Stimulated activated CD8-positive, alpha-beta memory T cell treated with anti-CD3 and anti-CD28 coated beads, Interleukin-4, amount 100 ng/mL, for 1 hour (primary cell): Measurements from ENCODE around the gene WNT2B.

Source experiments
- DNase-seq, 2 donors: peaks; one replicate each; pipeline ENCODE4 v3.0.0-alpha.2; 2020; ENCODE audit warnings: low read depth in 2 of 2, low spot score in 1 of 2

Gene WNT2B

DNA sequence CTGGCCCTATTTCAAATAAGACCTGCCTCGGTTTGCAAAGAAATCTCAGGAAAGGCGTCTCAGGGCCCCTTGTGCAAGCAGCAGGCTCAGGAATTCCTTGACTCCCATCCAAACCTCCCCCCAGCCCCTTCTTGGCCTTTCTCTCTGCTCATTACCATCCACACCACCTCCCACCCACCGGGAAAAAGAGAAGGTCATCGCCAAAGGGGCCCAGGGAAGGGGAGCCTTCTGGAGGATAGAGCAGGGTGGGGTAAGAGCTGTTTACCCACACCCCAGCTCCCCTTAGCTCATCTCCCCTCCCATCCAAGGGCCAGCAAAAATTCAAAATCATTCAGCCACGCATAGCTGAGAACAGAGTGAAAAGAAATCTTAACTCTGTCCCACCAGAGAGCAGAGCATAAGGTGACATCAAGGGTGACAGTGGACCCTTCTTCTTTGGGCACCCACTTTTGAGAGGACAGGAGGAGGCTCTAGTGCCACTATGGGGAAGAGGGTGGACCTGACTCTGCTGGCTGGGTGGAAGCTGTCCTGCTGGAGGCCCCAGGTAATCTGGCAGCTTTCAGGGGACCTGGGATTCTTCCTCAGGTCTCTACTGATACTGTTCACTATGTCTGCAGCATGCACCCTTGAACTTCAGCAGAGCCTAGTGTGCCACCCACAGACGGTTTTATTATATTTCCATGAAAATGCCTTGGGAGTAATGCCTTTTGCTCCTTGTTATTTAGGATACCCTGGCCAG is 3.9 kb upstream of the WNT2B start:
- no peak for DNase-seq

DNA sequence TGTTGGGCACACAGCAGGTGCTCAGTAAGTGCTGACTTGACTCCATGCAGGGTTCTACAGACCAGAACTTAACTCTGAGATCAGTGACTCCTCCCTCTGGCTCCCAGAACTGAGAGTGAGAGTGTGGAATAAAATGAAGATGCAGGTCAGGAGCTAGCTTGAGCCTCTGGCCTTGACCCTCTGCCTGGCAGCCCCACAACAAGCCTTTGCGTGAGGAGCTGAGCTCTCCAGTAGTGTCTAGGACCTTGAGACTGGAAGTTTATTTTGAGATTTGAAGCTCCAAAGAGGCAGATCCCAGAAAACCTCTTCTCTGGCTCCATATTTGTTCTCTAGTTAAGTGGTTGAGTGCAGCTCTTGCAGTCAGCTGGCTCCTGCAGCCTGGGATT is 3.4 kb upstream of the WNT2B start:
- no peak for DNase-seq

DNA sequence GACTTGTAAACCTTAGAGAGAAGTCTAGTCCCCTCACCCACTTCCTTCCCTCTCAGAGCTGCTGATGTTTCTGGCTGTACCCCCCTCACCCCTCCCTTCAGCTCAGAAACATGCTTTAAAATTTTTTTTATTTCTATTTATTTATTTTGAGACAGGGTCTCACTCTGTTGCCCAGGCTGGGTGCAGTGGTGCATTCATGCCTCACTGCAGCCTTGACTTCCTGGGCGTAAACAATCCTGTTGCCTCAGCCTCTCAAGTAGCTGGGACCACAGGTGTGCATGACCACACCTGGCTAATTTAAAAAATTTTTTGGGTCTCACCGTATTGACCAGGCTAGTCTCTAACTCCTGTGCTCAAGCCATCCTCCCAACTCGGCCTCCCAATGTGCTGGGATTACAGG is 2.9 kb upstream of the WNT2B start:
- DNase-seq, result no peak

DNA sequence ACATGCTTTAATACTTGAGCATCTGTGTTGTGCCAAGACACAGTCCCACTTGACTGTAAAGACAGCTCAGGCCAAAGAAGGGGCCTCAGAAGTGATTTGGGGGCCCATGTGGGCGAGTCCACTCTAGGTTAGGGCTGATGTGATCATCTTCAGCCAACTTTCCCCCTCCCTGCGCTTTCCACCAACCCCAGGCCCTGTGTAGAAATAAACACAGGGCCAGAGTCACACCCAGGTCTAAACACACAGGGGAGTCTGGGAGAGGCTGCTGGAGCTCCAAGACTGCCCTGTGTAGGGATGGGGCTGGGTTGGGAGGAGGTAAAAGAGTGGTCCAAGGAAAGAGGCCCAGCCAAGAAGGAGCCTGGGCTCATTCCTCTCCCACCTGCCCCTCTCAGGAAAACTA is 2.5 kb upstream of the WNT2B start:
- no peak for DNase-seq

DNA sequence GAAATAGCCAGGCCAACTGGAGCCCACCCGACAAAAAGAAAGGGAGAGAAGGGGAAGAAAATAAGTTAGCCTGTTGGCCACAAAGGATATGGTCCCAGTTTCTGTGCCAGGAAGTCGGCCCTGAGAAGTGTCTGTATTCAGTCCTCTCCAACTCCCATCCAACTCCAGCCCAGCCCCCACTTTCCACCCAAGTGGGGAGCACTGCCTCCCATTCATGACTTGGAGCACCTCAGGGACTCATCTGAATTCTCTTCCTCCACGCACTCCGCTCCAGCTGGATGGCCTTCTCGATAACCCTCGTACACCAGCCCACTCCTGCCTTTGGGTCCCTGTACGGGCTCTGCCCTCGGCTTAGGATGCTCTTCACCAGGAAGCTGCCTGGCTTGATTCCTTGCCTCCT is 2.0 kb upstream of the WNT2B start:
- no peak for DNase-seq

DNA sequence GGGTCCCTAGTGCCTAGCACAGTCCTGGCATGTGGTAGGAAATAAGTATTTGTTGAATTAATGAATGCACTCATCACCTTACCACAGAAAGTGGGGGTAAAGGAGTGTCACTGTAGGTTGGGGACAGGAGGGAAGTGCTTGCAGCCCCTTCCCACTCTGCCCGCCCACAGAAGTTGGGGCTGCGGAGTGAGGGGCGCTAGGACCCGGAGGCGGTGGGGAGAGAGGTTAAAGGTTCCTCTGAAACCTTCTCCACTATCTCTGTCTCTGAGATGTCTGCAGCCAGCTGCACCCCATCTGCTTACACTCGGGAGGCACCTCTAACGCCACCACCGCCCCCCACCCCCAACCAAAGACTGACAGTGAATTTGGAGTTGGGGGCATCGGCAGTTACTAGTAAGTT is 1.4 kb upstream of the WNT2B start:
- no peak for DNase-seq

DNA sequence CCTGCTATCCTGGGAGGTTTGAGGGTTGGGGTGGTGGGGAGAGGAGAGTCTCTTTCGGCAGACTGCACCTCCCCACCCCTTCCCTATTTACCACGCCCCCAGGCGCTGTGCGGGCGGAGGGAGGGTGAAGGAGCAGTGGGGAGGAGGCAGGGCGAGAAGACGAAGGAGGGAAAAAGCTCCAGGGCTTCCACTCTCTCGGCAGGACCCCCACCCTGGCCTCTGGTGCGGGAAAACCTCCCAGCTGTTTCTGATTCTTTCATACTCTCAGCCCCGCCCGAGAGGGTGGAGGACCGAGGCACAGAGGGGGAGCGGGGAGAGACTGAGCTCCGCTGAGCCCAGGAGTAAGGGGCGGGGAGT is 866 bp upstream of the WNT2B start:
- no peak for DNase-seq

DNA sequence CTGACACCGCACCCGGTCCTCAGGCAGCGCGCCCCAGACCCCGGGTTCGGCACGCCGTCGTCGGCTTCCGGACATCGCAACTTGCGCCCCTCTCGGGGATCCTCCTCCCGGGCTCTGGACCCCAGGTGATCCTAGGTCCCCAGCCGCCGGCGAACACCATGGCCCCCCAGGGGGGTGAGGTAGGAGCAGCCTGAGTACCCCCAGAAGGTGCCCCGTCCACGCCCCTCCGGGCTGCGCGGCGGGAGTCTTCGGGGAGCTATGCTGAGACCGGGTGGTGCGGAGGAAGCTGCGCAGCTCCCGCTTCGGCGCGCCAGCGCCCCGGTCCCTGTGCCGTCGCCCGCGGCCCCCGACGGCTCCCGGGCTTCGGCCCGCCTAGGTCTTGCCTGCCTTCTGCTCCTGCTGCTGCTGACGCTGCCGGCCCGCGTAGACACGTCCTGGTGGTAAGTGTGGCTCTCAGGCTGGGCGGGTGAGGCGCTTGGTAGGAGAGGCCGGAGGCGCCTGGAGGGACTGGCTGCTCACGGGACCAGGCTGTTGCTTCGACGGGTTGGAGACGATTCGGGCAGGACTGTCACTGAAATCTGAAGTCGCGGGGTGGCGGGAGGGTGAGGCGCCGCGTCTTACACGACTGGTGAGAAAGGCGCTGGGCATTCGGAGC is 367 bp downstream of the WNT2B start:
- no peak for DNase-seq

DNA sequence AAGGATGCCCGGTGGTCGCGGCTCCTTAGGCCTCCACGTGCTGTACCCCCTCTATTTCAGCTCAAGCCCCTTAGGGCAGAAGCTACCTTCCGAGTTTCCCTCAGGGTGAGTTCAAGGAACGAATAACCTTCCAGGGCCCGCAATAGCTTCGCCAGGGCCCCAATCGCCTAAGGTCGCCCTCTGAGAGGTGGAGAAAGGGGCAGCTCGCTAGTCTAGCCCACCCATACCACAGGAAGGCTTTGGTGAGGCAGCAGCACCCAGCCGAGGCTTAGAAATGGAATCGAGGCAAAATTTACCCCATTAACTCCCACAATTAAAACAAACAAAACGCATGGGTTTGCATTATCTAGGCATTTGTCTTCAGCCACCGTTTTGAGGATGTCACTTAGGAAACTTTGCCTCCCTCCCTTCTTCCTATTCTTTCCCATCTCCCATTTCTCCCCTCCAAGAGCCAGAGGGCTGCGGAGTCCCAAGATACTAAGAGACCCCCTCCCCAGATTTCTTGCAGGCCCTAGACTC is 954 bp downstream of the WNT2B start:
- DNase-seq, result no peak

DNA sequence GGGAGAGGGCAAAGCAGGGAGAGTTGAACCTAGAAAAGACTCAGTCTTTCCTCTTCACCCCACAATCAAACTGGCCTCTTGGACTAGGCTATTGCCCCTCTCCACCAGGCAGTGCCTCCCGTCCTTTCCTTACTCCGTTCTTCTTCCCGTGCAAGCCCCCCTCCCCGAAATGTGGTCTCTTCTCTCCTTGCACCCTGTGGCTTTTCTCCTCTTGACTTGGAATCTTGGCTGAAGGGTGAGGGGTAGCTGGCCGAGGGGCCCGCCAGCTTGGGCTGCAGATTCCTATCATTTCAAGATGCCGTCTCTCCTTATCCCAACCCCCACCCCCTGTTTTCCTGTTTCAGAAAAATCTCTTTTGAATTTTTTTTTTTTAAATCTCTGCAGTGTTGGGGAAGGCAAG is 1.6 kb downstream of the WNT2B start:
- DNase-seq, result no peak

DNA sequence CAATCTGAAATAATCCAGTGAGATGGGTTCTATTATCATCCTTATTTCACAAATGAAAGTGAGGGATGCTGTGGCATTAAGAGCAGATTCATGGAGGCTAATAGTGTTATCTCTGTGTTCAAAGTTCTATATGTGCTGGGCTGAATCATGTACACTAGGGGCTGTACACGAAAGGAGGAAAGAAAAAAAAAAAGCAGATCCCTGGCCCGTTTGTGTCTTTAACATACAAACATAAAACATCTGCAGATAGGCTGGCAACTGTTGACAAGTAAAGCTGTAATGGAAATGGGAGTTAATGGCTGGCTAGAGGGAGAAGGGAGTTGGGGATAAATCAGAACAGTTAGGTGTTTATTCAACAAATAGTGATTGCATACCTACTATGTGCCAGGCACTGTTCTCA is 3.1 kb downstream of the WNT2B start:
- no peak for DNase-seq

DNA sequence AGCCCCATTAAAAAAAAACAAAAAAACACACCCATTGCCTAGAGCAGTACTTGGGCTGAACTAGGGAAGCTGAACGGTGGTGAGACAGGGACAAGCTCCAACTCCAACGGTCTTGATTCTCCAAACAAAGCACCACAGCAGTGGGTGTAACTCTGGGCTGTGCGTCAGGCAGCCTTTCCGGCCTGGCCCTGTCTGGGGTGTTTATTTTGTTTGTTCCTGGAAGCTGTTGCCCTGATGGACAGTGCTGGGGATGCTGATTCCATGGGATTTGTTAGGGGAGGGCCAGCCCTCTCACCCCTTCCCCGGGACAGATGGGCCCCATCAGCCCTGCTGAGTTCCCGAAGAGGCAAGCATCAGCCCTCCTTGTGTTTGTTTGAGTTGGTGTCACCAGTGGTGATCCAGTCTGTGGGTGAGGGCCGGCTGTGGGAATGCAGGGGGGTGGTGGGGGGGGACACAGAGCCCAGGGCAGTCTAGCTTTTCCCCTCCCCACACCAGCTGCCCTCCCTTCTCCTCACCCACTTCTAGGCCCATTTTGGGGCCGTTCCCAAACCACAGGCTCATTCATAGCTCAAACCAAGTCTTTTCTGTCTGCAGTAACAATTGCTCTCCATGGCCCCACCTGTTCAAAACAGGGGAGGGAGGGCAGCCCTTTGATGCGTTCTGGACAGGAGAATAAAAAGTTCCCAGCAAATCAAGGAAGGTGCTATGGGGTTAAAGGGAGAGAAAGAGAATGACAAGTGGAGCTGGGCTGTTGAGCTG is 4.5 kb downstream of the WNT2B start:
- no peak for DNase-seq

DNA sequence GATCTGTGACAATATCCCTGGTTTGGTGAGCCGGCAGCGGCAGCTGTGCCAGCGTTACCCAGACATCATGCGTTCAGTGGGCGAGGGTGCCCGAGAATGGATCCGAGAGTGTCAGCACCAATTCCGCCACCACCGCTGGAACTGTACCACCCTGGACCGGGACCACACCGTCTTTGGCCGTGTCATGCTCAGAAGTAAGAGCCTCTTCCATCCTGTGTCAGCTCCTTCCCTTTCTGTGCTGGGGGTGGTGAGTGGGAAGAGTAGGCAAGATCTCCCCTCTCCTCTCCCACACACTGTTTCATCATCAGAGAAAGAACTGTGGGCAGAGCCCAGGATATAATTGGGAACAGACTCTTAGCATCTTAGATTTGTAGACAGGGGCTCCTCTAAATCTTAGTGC is 6.1 kb downstream of the WNT2B start:
- DNase-seq, result no peak

DNA sequence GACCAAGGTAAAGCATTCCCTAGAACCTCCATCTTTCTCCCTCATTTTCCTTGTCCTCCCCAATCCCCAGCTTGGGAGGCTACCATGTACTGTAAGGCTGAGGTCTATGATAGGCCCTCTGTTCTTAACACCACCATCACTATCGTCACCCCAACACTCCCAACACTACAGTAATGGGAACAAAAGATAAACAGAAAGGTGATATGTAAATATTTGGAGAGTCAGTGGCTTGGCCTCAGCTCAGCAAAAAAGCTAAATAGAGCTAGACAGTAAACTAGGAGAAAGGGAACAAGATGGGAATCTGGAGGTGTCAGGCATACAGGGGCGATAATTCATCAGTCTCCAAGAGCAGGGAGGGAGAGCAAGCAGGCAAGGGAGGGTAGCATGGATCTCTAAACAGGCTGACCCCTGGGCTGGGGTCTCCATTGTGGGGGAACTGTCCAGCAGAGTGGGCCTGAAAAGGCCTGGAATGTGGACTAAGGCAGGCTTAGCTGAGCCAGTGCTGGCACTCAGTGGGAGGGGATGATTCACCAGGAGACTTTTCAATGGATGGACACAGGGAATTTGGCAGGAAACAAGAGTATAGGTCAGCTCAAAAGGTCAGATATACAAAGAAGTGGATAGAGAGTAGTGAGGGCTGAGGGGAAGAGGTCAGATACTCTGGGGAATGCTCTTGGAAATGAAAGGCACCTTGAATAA is 6.7 kb downstream of the WNT2B start:
- DNase-seq, result no peak

DNA sequence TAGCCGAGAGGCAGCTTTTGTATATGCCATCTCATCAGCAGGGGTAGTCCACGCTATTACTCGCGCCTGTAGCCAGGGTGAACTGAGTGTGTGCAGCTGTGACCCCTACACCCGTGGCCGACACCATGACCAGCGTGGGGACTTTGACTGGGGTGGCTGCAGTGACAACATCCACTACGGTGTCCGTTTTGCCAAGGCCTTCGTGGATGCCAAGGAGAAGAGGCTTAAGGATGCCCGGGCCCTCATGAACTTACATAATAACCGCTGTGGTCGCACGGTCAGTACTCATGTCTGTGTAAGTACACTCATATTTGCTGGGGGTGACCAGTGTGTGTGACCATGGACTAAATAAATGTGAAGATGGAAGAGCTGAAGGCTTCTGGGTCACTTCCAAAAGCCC is 7.4 kb downstream of the WNT2B start:
- DNase-seq, result no peak

DNA sequence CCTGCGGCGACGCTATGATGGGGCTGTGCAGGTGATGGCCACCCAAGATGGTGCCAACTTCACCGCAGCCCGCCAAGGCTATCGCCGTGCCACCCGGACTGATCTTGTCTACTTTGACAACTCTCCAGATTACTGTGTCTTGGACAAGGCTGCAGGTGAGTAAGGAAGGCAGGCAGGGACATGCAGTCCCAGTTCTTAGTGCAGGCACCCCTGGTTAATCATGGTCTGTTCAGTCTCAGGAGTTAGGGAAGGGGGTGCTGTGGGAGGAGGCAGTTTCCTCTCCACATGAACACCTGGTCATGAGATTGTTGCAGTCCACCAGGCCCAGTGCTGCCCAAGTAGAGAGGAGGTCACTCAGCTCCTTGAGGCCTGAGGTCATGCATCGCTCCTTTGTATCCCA is 8.5 kb downstream of the WNT2B start:
- DNase-seq, result no peak

DNA sequence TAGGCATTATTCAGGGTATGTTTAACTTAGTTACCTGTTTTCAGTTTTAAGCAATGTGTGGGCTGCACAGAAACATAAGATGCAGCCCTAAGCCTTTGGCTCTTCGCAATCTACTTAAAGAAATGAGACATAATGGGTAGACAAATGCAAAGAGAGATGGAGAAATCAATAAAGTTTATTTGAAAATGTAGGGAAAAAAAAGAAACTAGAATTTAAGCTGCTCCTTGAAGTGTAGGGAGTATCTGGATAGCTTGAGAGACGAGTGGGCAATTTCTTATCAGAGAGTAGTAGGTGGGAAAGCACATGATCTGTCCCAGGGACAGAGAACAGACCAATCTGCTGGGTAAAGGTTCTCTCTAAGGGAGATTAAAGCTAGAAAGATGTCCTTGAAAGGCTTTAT is 8.9 kb downstream of the WNT2B start:
- no peak for DNase-seq

DNA sequence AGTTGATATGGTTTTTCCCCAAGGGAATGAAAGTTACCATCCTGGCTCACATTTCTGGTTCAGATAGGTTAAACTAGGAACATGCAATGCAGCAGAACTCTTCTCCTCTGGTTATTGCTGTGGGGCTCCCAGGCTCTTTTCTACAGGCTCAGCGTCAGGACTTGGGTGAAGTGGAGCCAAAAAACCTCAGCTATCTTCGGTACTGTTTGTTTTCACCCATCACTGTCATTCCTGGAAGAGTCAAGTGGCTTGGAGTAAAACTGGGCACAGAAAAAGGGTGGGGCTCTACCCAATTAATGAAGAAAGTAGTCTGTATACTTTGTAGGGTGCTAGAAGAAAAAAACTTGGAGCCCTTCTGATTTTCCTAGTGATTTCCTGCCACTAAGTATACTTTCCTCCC is 9.4 kb downstream of the WNT2B start:
- no peak for DNase-seq

DNA sequence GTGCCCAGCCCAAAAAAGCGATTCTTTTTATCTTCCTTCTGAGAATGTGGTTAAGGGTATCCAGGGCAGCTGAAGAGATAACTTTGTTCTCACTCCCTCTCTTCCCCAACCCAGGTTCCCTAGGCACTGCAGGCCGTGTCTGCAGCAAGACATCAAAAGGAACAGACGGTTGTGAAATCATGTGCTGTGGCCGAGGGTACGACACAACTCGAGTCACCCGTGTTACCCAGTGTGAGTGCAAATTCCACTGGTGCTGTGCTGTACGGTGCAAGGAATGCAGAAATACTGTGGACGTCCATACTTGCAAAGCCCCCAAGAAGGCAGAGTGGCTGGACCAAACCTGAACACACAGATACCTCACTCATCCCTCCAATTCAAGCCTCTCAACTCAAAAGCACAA is 11.4 kb downstream of the WNT2B start:
- no peak for DNase-seq

DNA sequence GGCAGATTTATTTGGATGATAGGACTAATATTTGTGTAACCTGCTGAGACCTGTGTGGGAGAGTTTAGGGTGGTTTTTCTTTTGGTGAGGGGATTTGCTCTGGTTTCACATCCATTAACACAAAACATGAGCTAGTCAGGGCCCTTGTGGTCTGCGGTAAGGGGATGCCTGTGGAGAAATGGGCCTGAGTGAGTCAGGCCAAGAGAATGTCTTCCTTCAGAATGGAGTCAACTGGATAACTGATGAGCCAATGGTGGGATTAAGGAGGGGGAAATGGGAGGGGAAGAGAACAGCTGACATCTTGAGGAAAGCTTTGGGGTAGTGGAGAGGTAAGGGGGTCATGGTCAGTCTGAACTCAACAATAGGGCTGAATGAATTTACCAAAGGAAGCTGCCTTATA is 13.9 kb downstream of the WNT2B start:
- DNase-seq, result no peak

DNA sequence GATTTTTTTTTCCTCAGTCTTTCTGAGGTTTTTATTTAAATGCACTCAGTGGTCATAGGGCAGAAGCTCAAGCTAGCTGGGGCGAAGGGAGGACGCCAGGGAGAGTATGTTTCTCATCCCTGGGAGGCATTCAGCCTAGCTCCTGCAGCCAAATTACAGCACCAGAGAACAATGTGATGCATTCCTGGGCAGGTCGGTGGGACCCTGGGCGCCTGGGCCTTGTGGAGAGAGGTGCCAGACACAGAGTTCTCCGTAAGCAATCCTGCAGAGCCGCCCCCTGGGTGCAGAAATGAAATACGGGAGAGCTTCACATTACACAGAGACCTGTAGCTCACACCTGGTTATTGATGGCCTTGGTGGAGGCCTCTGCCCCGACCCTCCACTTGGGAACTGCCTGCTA is 15.5 kb downstream of the WNT2B start:
- DNase-seq, result no peak

DNA sequence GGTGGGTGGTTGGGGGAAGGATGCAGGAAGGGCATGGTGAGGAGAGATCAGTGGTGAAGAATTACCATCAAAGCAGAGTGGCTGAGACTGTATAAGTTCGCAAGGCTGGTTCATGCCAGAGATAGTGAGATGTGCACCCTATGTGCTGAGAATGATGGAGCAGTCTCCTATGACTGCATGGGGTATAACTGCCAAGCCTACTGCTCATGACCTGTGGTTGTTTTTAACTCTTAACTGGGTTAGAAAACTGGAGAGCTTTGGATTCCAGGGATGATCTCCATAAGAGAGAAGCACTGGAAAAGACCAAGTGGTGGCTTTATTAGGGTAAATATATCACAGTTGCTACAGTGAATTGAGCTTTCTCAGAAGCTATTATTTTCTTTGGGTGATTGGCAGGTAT is 16.2 kb downstream of the WNT2B start:
- no peak for DNase-seq
